Thymus (tissue), 11 donors: ENCODE results near the gene DDX10. TPM values are rescaled to one million over a fixed set of nuclear protein-coding genes. Genes with fewer than 3 reads are reported as not detected.

ENCODE experiments used
- DNase-seq, 9 donors: peaks; one replicate each; pipeline ENCODE4 v3.0.0-alpha.2; 2013; ENCODE audit warnings: low spot score in 9 of 9, low read depth in 6 of 9, missing footprints in 1 of 9
- H3K27ac ChIP-seq, 2 donors: one replicate each; pipeline ENCODE4 v1.5.1; 2013; ENCODE audit warnings: control low read depth in 1 of 2, low read depth in 1 of 2, low read length in 1 of 2, mild to moderate bottlenecking in 1 of 2, moderate library complexity in 1 of 2
- H3K27me3 ChIP-seq, 2 donors: one replicate each; pipeline ENCODE4 v1.5.1; 2013; ENCODE audit warnings: low read length in 1 of 2; ENCODE audit not compliant: control insufficient read depth in 2 of 2, insufficient read depth in 1 of 2
- H3K36me3 ChIP-seq, 2 donors: one replicate each; pipeline ENCODE4 v1.5.1; 2013; ENCODE audit warnings: low read length in 1 of 2, mild to moderate bottlenecking in 1 of 2, moderate library complexity in 1 of 2; ENCODE audit not compliant: control insufficient read depth in 2 of 2, insufficient read depth in 2 of 2
- H3K4me1 ChIP-seq, 2 donors: one replicate each; pipeline ENCODE4 v1.5.1; 2013; ENCODE audit warnings: low read length in 2 of 2; ENCODE audit not compliant: control insufficient read depth in 2 of 2, insufficient read depth in 2 of 2
- H3K4me3 ChIP-seq, 2 donors: one replicate each; pipeline ENCODE4 v1.5.1; 2013; ENCODE audit warnings: low read length in 2 of 2, control low read depth in 1 of 2, mild to moderate bottlenecking in 1 of 2
- H3K9me3 ChIP-seq, 2 donors: one replicate each; pipeline ENCODE4 v1.5.1; 2013; ENCODE audit warnings: low read length in 1 of 2, mild to moderate bottlenecking in 1 of 2; ENCODE audit not compliant: control insufficient read depth in 2 of 2, insufficient read depth in 1 of 2
- WGBS: extraction: QIAGEN DNeasy Blood & Tissue Kit; methylation state at CpG from one replicate; pipeline ENCODE4 v1.1.7; 2013; 5-methylcytosine and 5-hydroxymethylcytosine counted together
- polyA plus RNA-seq: library from polyadenylated mRNA; stranded (reverse); fragments of 200-250 nt; gene quantifications from one replicate; pipeline ENCODE4 v1.2.3, GENCODE V29; 2013
- total RNA-seq: library from RNA; stranded (reverse); fragments of 120-200 nt; gene quantifications from one replicate; pipeline ENCODE4 v1.2.4, GENCODE V29; 2013
- donor health status: healthy.

DDX10 gene
- total and polyA plus RNA-seq, 2 donors, result 20.1 to 32.3 TPM

- Histone ChIP-seq H3K36me3 (no peaks in the 10 kb centered on the region), H3K27me3 (no peaks in the 10 kb centered on the region), H3K4me3 (no peak overlapping the region), H3K9me3 (no peaks in the 10 kb centered on the region), H3K4me1 (no peaks in the 10 kb centered on the region), H3K27ac (no peak overlapping the region)
- 99% methylated on average over 2 of the region's 2 CpGs for WGBS
- DNase-seq, result no peak
These were observed 207.0 kb downstream of the DDX10 start for GRCh38 chr11:108871867-108872266.

GRCh38 chr11:108872781-108873291 is 208.0 kb downstream of the DDX10 start:
- Histone ChIP-seq H3K27ac (no peak overlapping the region), H3K4me1 (no peaks in the 10 kb centered on the region), H3K36me3 (no peaks in the 10 kb centered on the region), H3K9me3 (no peaks in the 10 kb centered on the region), H3K27me3 (no peaks in the 10 kb centered on the region), H3K4me3 (no peak overlapping the region)
- WGBS, result 98% methylated on average over 3 of the region's 3 CpGs
- no peak for DNase-seq

DNA sequence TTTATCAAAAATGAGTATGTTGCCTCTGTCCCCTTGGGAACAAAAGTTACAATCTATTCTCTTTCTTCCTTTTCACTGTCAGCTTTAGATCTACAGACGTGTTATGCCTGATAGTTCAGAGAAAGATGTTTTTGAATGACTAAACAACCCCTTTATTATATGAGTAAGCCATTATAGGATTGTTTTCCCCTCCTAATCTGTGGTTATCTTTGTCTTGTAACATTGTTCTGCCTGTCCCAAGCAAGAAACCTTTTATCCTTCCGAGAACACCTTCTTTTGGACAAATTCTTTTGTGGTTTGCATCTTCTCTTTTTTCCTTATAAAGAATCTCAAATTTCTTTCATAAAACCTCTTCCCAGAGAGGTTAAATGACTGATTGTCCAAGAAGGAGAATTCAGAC is 208.4 kb downstream of the DDX10 start:
- H3K9me3 ChIP-seq, result no peaks in the 10 kb centered on the region
- H3K4me1 ChIP-seq, result no peaks in the 10 kb centered on the region
- no peak overlapping the region for H3K27ac ChIP-seq
- WGBS, result 90% methylated on average over 2 of the region's 2 CpGs
- no peaks in the 10 kb centered on the region for H3K36me3 ChIP-seq
- no peak overlapping the region for H3K4me3 ChIP-seq
- H3K27me3 ChIP-seq, result no peaks in the 10 kb centered on the region
- no peak for DNase-seq

DNA sequence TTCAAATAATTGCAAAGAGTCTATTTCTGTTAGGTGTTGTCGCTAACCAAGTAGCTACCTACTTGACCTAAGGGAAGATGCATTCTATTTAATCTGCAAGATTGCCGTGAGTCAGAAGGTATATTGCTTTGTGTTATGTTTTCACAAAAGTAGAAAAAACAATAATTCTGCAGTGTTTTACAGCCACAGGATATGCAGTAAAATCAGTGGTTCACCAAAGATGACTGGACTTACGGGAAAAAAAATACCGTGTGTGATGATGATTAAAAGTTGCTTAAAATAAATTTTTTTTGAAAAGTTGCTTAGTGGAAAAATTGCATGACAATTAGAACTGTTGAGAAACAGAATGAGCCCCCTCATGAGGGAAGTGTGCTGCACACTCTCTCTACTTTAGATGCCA is 209.1 kb downstream of the DDX10 start:
- no peak overlapping the region for H3K4me3 ChIP-seq
- H3K27me3 ChIP-seq, result no peaks in the 10 kb centered on the region
- 96% methylated on average over 4 of the region's 4 CpGs for WGBS
- no peaks in the 10 kb centered on the region for H3K4me1 ChIP-seq
- no peak for DNase-seq
- H3K9me3 ChIP-seq, result no peaks in the 10 kb centered on the region
- no peaks in the 10 kb centered on the region for H3K36me3 ChIP-seq
- no peak overlapping the region for H3K27ac ChIP-seq

DNA sequence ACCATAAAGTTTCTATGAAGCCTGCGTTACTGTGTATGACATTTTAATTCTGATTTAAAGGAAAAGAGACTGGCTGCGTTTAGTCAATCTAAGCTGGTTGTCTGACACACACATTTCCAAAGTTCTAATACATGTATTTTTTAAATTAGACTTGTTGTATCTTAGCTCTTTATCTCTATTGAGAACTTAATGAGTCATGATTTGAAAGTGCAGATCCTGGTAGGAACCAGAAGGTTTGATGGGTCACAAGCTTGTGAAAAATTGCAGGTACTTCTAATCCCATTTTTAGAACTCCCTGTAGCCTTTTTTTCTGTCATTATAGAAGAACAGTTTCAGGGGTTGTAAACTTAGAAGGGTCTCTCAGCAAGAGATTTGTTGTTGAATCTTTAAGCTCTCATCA is 210.3 kb downstream of the DDX10 start:
- no peak for DNase-seq
- H3K4me1 ChIP-seq, result no peaks in the 10 kb centered on the region
- no peaks in the 10 kb centered on the region for H3K27me3 ChIP-seq
- no peak overlapping the region for H3K4me3 ChIP-seq
- H3K27ac ChIP-seq, result no peak overlapping the region
- H3K36me3 ChIP-seq, result no peaks in the 10 kb centered on the region
- no peaks in the 10 kb centered on the region for H3K9me3 ChIP-seq
- WGBS, result over 99% methylated on average over 2 of the region's 2 CpGs

GRCh38 chr11:108877178-108877577 is 212.3 kb downstream of the DDX10 start:
- Histone ChIP-seq H3K4me3 (no peak overlapping the region), H3K27ac (no peak overlapping the region), H3K9me3 (no peaks in the 10 kb centered on the region), H3K36me3 (no peaks in the 10 kb centered on the region), H3K4me1 (no peaks in the 10 kb centered on the region), H3K27me3 (no peaks in the 10 kb centered on the region)
- no peak for DNase-seq
- 97% methylated on average over 2 of the region's 2 CpGs for WGBS

GRCh38 chr11:108880510-108880909 is 215.6 kb downstream of the DDX10 start:
- Histone ChIP-seq H3K4me3 (no peak overlapping the region), H3K27me3 (no peaks in the 10 kb centered on the region), H3K27ac (no peak overlapping the region), H3K36me3 (no peaks in the 10 kb centered on the region), H3K9me3 (no peaks in the 10 kb centered on the region), H3K4me1 (no peaks in the 10 kb centered on the region)
- 76% methylated on average over 5 of the region's 5 CpGs for WGBS
- no peak for DNase-seq

GRCh38 chr11:108881131-108881530 is 216.3 kb downstream of the DDX10 start:
- Histone ChIP-seq H3K27me3 (no peaks in the 10 kb centered on the region), H3K4me1 (no peaks in the 10 kb centered on the region), H3K4me3 (no peak overlapping the region), H3K9me3 (no peaks in the 10 kb centered on the region), H3K36me3 (no peaks in the 10 kb centered on the region), H3K27ac (no peak overlapping the region)
- DNase-seq, result no peak

DNA sequence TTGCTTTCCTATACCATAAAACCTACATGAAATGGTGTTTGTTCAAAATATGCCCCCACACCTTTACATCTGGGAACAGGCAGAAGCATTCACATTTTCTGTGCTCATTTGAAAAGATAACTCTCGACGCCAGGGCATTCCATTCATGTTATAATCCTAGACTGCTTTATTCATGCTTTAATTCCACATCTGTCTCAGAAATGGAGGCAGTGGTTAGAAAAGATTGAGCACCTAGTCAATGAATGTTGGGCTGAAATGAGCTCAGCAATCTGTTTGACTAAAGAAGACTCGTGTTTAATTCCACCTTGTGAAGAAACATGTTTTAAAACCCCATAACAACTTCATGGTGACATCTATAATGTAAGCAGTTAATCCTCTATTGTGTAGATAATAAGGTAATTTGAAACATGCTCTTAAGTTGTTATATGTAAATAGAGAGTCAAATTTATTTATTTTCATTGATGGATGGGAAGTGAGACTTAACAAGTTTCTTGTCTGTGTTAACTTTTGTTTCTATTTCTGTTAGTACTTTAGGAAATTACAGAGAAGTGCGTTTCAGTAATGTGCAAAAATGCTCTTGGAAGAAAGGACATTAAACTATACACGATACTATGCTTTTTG is 217.5 kb downstream of the DDX10 start:
- H3K36me3 ChIP-seq, result no peaks in the 10 kb centered on the region

More for the DNA sequence above, 217.5 kb downstream of the DDX10 start:
- Histone ChIP-seq H3K9me3 (no peaks in the 10 kb centered on the region), H3K4me1 (no peaks in the 10 kb centered on the region), H3K4me3 (no peak overlapping the region), H3K27ac (no peak overlapping the region), H3K27me3 (no peaks in the 10 kb centered on the region)
- DNase-seq, result no peak
- 97% methylated on average over 5 of the region's 5 CpGs for WGBS
